ENCODE measurements around the gene ITGB1.
"Not testable (repeated sequence)": the region's sequence is repeated elsewhere in the genome, so short reads cannot be mapped to it uniquely, and the experiment has no call there.

ITGB1 gene

GRCh38 chr10:32940321-32941301 lies 17.4 kb downstream of the ITGB1 start:
- in situ Hi-C loops (cut with HindIII; ENCODE audit: low sequenced_read_pairs), result no loop called here

- in situ Hi-C loops (cut with HindIII; ENCODE audit: low sequenced_read_pairs), result no loop called here
Measured at GRCh38 chr10:32939296-32940111, 18.5 kb downstream of the ITGB1 start.

- in situ Hi-C loops (cut with HindIII; ENCODE audit: low sequenced_read_pairs), result no loop called here
Measured at GRCh38 chr10:32938554-32939061, 19.4 kb downstream of the ITGB1 start.

GRCh38 chr10:32937911-32938424 lies 20.1 kb downstream of the ITGB1 start:
- in situ Hi-C loops (cut with HindIII; ENCODE audit: low sequenced_read_pairs), result no loop called here

GRCh38 chr10:32932225-32932729 lies 25.8 kb downstream of the ITGB1 start:
- in situ Hi-C loops (cut with HindIII; ENCODE audit: low sequenced_read_pairs), result loop anchor here (5.0 kb wide), 1 partner anchor 75 kb away; no protein-coding TSS in a partner anchor

- in situ Hi-C loops (cut with HindIII; ENCODE audit: low sequenced_read_pairs), result loop anchor here (5.0 kb wide), 1 partner anchor 76 kb away; no protein-coding TSS in a partner anchor
Measured at GRCh38 chr10:32931593-32931992, 26.4 kb downstream of the ITGB1 start.

- in situ Hi-C loops (cut with HindIII; ENCODE audit: low sequenced_read_pairs), result loop anchor here (5.0 kb wide), 1 partner anchor 77 kb away; no protein-coding TSS in a partner anchor
Measured at GRCh38 chr10:32930036-32930435, 28.0 kb downstream of the ITGB1 start.

- in situ Hi-C loops (cut with HindIII; ENCODE audit: low sequenced_read_pairs), result loop anchor here (5.0 kb wide), 1 partner anchor 78 kb away; no protein-coding TSS in a partner anchor
Measured at GRCh38 chr10:32929634-32930033, 28.4 kb downstream of the ITGB1 start.

- in situ Hi-C loops (cut with HindIII; ENCODE audit: low sequenced_read_pairs), result no loop called here
Measured at GRCh38 chr10:32927750-32928149, 30.3 kb downstream of the ITGB1 start.

GRCh38 chr10:32923849-32924248 lies 34.2 kb downstream of the ITGB1 start:
- in situ Hi-C loops (cut with HindIII; ENCODE audit: low sequenced_read_pairs), result no loop called here

GRCh38 chr10:32923134-32923533 lies 34.9 kb downstream of the ITGB1 start:
- in situ Hi-C loops (cut with HindIII; ENCODE audit: low sequenced_read_pairs), result no loop called here

GRCh38 chr10:32922170-32922569 lies 35.9 kb downstream of the ITGB1 start:
- in situ Hi-C loops (cut with HindIII; ENCODE audit: low sequenced_read_pairs), result no loop called here

GRCh38 chr10:32917817-32918216 lies 40.2 kb downstream of the ITGB1 start:
- in situ Hi-C loops (cut with HindIII; ENCODE audit: low sequenced_read_pairs), result not testable (repeated sequence)

- in situ Hi-C loops (cut with HindIII; ENCODE audit: low sequenced_read_pairs), result no loop called here
Measured at GRCh38 chr10:32911285-32912016, 46.6 kb downstream of the ITGB1 start.

GRCh38 chr10:32909970-32910369 lies 48.1 kb downstream of the ITGB1 start:
- in situ Hi-C loops (cut with HindIII; ENCODE audit: low sequenced_read_pairs), result not testable (repeated sequence)

GRCh38 chr10:32909456-32909855 lies 48.6 kb downstream of the ITGB1 start:
- in situ Hi-C loops (cut with HindIII; ENCODE audit: low sequenced_read_pairs), result no loop called here

- in situ Hi-C loops (cut with HindIII; ENCODE audit: low sequenced_read_pairs), result no loop called here
Measured at GRCh38 chr10:32906595-32906994, 51.4 kb downstream of the ITGB1 start.

GRCh38 chr10:32905466-32905865 lies 52.6 kb downstream of the ITGB1 start:
- in situ Hi-C loops (cut with HindIII; ENCODE audit: low sequenced_read_pairs), result no loop called here

GRCh38 chr10:32901815-32902214 lies 56.2 kb downstream of the ITGB1 start:
- in situ Hi-C loops (cut with HindIII; ENCODE audit: low sequenced_read_pairs), result no loop called here

Measured in endothelial cell of hepatic sinusoid (primary cell).